Neural cell (in vitro differentiated cells): ENCODE data around the gene SERPINA3. TPM values are rescaled to one million over a fixed set of nuclear protein-coding genes. Genes with fewer than 3 reads are reported as not detected.

Source experiments
- H2AFZ ChIP-seq: fragments of 200-600, 300-800 bp; sonication (generic), shearing (Covaris generic); 2 replicates; pipeline ENCODE4 v1.6.0; 2014; ENCODE audit warnings: low read depth, mild to moderate bottlenecking, antibody characterized with exemption, low read length, moderate library complexity
- H3F3A ChIP-seq: fragments of 200-600 bp; shearing (Covaris generic); 2 replicates; pipeline ENCODE4 v1.6.1; 2016; ENCODE audit warnings: mild to moderate bottlenecking, moderate library complexity, mixed read lengths, antibody characterized with exemption, low read length; ENCODE audit not compliant: insufficient read depth, poor library complexity, severe bottlenecking
- H3K27ac ChIP-seq: fragments of 200-600, 300-800 bp; sonication (generic), shearing (Covaris generic); 2 replicates; pipeline ENCODE4 v1.5.1; 2014; ENCODE audit warnings: mild to moderate bottlenecking, low read length, moderate library complexity
- H3K27me3 ChIP-seq: fragments of 300-800, 200-600 bp; sonication (generic), shearing (Covaris generic); 2 replicates; pipeline ENCODE4 v1.6.0; 2014; ENCODE audit warnings: mild to moderate bottlenecking, low read depth, low read length, moderate library complexity; ENCODE audit not compliant: insufficient read depth
- H3K36me3 ChIP-seq: fragments of 300-800, 200-600 bp; sonication (generic), shearing (Covaris generic); 2 replicates; pipeline ENCODE4 v1.5.1; 2014; ENCODE audit warnings: mild to moderate bottlenecking, antibody characterized with exemption, low read length, moderate library complexity; ENCODE audit not compliant: insufficient read depth
- H3K4me2 ChIP-seq: fragments of 300-800, 200-600 bp; sonication (generic), shearing (Covaris generic); 2 replicates; pipeline ENCODE4 v1.6.0; 2014; ENCODE audit warnings: mild to moderate bottlenecking, low read length
- H3K4me3 ChIP-seq: fragments of 300-800, 200-600 bp; sonication (generic), shearing (Covaris generic); 2 replicates; pipeline ENCODE4 v1.5.1; 2014; ENCODE audit warnings: mild to moderate bottlenecking, low read length, moderate library complexity
- H3K79me2 ChIP-seq: fragments of 200-600 bp; shearing (Covaris generic); replicated peaks from 2 replicates; pipeline ENCODE4 v1.6.0; 2014; ENCODE audit warnings: mild to moderate bottlenecking, low read length, moderate library complexity; ENCODE audit not compliant: insufficient read depth
- H3K9ac ChIP-seq: fragments of 300-800, 200-600 bp; sonication (generic), shearing (Covaris generic); 2 replicates; pipeline ENCODE4 v1.6.1; 2016; ENCODE audit warnings: mild to moderate bottlenecking, low read length, mixed read lengths
- H3K9me2 ChIP-seq: fragments of 200-600 bp; shearing (Covaris generic); 2 replicates; pipeline ENCODE4 v1.6.1; 2016; ENCODE audit warnings: mild to moderate bottlenecking, low read length, mixed read lengths; ENCODE audit not compliant: insufficient read depth
- H3K9me3 ChIP-seq: fragments of 200-600, 300-800 bp; sonication (generic), shearing (Covaris generic); 2 replicates; pipeline ENCODE4 v1.6.1; 2016; ENCODE audit warnings: mild to moderate bottlenecking, mixed run types, low read length, moderate library complexity, mixed read lengths
- H4K20me1 ChIP-seq: fragments of 200-600 bp; shearing (Covaris generic); 2 replicates; pipeline ENCODE4 v1.6.1; 2016; ENCODE audit warnings: mild to moderate bottlenecking, mixed run types; ENCODE audit not compliant: insufficient read depth
- CTCF ChIP-seq: fragments of 450-650 bp; IDR thresholded peaks from 2 replicates; pipeline ENCODE4 v1.5.1; 2014; ENCODE audit warnings: antibody characterized with exemption, mild to moderate bottlenecking, moderate library complexity; ENCODE audit not compliant: poor library complexity, severe bottlenecking
- EP300 ChIP-seq: fragments of 450-650 bp; conservative IDR thresholded peaks from 2 replicates; pipeline ENCODE4 v1.6.1; 2014; ENCODE audit warnings: antibody characterized with exemption, mild to moderate bottlenecking, moderate library complexity; ENCODE audit not compliant: poor library complexity, severe bottlenecking
- EZH2 ChIP-seq: fragments of 200-600, 300-800 bp; shearing (Covaris generic), sonication (generic); IDR thresholded peaks from 2 replicates; pipeline ENCODE4 v1.6.1; 2014; ENCODE audit warnings: antibody characterized with exemption, low read length, borderline replicate concordance, mild to moderate bottlenecking; ENCODE audit not compliant: insufficient read depth, poor library complexity, severe bottlenecking
- MXI1 ChIP-seq: fragments of 450-650 bp; conservative IDR thresholded peaks from 2 replicates; pipeline ENCODE4 v1.6.1; 2014; ENCODE audit warnings: antibody characterized with exemption, mild to moderate bottlenecking; ENCODE audit not compliant: poor library complexity, severe bottlenecking
- POLR2AphosphoS5 ChIP-seq: IDR thresholded peaks from 2 replicates; pipeline ENCODE4 v1.6.1; 2012
- RAD21 ChIP-seq: fragments of 450-650 bp; conservative IDR thresholded peaks from 2 replicates; pipeline ENCODE4 v1.6.1; 2014; ENCODE audit warnings: antibody characterized with exemption, mild to moderate bottlenecking, moderate library complexity
- SMC3 ChIP-seq: fragments of 450-650 bp; conservative IDR thresholded peaks from 2 replicates; pipeline ENCODE4 v1.6.1; 2014; ENCODE audit warnings: antibody characterized with exemption, mild to moderate bottlenecking, moderate library complexity; ENCODE audit not compliant: poor library complexity
- TAF1 ChIP-seq: IDR thresholded peaks from 2 replicates; pipeline ENCODE4 v1.6.1; 2012; ENCODE audit warnings: low read depth
- polyA plus RNA-seq: library from polyadenylated mRNA; depleted of rRNA; stranded (reverse); fragments of >200 nt; gene quantifications from 2 replicates; pipeline ENCODE4 v1.2.3, GENCODE V29; 2014
- TF ChIP-seq, protein P1 (sequence below): IDR thresholded peaks from 2 replicates; pipeline ENCODE4 v1.6.1; 2012; ENCODE audit warnings: borderline replicate concordance

Gene SERPINA3
- polyA plus RNA-seq, 1 donor from 2014 or later: not detected

DNA sequence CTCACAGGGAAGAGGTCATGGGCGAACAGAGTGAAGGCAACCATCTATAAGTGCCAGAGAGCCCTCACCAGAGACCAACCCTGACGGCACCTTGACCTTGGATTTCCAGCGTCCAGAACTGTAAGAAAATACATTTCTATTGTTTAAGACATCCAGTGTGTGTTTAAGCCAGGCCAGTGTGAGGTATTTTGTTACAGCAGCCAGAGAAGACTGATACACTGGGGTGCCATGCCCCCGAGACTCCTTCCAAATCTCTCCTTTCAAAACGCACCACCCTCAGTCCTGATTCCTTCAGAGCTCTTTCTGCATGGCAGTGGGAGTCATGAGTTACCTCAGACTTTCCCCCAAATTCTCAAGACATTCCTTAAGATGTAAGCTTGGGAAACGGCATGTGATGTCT, 33.5 kb upstream of the SERPINA3 start:
- no peaks in the 10 kb centered on the region for H3K79me2 ChIP-seq
- no peaks in the 10 kb centered on the region for H3K36me3 ChIP-seq
- H3K27ac ChIP-seq: no peak overlapping the region
- TF ChIP-seq TAF1 (no peak), CTCF (no peak), EZH2 (no peak), MXI1 (no peak), RAD21 (no peak), EP300 (no peak), SMC3 (no peak), POLR2AphosphoS5 (no peak)
- TF ChIP-seq, protein P1, sequence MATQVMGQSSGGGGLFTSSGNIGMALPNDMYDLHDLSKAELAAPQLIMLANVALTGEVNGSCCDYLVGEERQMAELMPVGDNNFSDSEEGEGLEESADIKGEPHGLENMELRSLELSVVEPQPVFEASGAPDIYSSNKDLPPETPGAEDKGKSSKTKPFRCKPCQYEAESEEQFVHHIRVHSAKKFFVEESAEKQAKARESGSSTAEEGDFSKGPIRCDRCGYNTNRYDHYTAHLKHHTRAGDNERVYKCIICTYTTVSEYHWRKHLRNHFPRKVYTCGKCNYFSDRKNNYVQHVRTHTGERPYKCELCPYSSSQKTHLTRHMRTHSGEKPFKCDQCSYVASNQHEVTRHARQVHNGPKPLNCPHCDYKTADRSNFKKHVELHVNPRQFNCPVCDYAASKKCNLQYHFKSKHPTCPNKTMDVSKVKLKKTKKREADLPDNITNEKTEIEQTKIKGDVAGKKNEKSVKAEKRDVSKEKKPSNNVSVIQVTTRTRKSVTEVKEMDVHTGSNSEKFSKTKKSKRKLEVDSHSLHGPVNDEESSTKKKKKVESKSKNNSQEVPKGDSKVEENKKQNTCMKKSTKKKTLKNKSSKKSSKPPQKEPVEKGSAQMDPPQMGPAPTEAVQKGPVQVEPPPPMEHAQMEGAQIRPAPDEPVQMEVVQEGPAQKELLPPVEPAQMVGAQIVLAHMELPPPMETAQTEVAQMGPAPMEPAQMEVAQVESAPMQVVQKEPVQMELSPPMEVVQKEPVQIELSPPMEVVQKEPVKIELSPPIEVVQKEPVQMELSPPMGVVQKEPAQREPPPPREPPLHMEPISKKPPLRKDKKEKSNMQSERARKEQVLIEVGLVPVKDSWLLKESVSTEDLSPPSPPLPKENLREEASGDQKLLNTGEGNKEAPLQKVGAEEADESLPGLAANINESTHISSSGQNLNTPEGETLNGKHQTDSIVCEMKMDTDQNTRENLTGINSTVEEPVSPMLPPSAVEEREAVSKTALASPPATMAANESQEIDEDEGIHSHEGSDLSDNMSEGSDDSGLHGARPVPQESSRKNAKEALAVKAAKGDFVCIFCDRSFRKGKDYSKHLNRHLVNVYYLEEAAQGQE: no peak
- H3K9me2 ChIP-seq: no peaks in the 10 kb centered on the region
- no peak overlapping the region for H2AFZ ChIP-seq
- no peaks in the 10 kb centered on the region for H3K9me3 ChIP-seq
- H3K9ac ChIP-seq: no peak overlapping the region
- no peaks in the 10 kb centered on the region for H3F3A ChIP-seq
- no peaks in the 10 kb centered on the region for H3K27me3 ChIP-seq
- H3K4me3 ChIP-seq: no peak overlapping the region
- H3K4me2 ChIP-seq: no peak overlapping the region
- no peaks in the 10 kb centered on the region for H4K20me1 ChIP-seq

- Histone ChIP-seq H4K20me1 (no peaks in the 10 kb centered on the region), H3K4me2 (no peak within 1 kb of the TSS), H3K4me3 (no peak within 1 kb of the TSS), H3K9me2 (no peaks in the 10 kb centered on the region), H3K27me3 (no peaks in the 10 kb centered on the region), H3K9ac (no peak within 1 kb of the TSS), H3K36me3 (no peaks in the 10 kb centered on the region), H3K79me2 (no peaks in the 10 kb centered on the region), H3K9me3 (no peaks in the 10 kb centered on the region), H3K27ac (no peak within 1 kb of the TSS), H3F3A (no peaks in the 10 kb centered on the region), H2AFZ (no peak within 1 kb of the TSS)
- TF ChIP-seq TAF1 (no peak), SMC3 (no peak), POLR2AphosphoS5 (no peak), EZH2 (no peak), MXI1 (no peak), CTCF (no peak), RAD21 (no peak), EP300 (no peak)
- TF ChIP-seq, protein P1: no peak
Observed at GRCh38 chr14:94581127-94581999, 30.8 kb upstream of the SERPINA3 start, which contains the start of gene SERPINA5. Gene SERPINA5 (plus strand): TSS chr14:94581426. CDS start chr14:94587363, 5,937 bp downstream.
